NCI-H1436 treated with DMSO at 0.1 percent for 48 hours (cell line): ENCODE results near the gene FOXR2.

Experiments
- DNase-seq: peaks from one replicate; lab custom pipeline; 2025; lab: John Stamatoyannopoulos, UW

The FOXR2 gene

GRCh38 chrX:55623100-55623499, at the start of gene FOXR2:
Gene FOXR2, plus strand, starts transcription at chrX:55623400. Its CDS starts 312 bp downstream, at chrX:55623712.
- DNase-seq, result no peak

- DNase-seq, result no peak
Observed at GRCh38 chrX:55579115-55579514, 44.1 kb upstream of the FOXR2 start.

- no peak for DNase-seq
Observed at GRCh38 chrX:55582447-55582846, 40.8 kb upstream of the FOXR2 start.

GRCh38 chrX:55593296-55593695, 29.9 kb upstream of the FOXR2 start:
- no peak for DNase-seq

GRCh38 chrX:55593756-55594257, 29.4 kb upstream of the FOXR2 start:
- no peak for DNase-seq

GRCh38 chrX:55598333-55598732, 24.9 kb upstream of the FOXR2 start:
- no peak for DNase-seq

GRCh38 chrX:55619547-55619946, 3.7 kb upstream of the FOXR2 start:
- no peak for DNase-seq

GRCh38 chrX:55624403-55624802, 1.2 kb downstream of the FOXR2 start:
- no peak for DNase-seq

GRCh38 chrX:55636109-55636508, 12.9 kb downstream of the FOXR2 start:
- DNase-seq, result no peak

- DNase-seq, result no peak
Observed at GRCh38 chrX:55638933-55639332, 15.7 kb downstream of the FOXR2 start.

GRCh38 chrX:55640854-55641253, 17.7 kb downstream of the FOXR2 start:
- DNase-seq, result no peak

GRCh38 chrX:55648434-55648833, 25.2 kb downstream of the FOXR2 start:
- no peak for DNase-seq

GRCh38 chrX:55659931-55660330, 36.7 kb downstream of the FOXR2 start:
- no peak for DNase-seq

GRCh38 chrX:55663584-55663983, 40.4 kb downstream of the FOXR2 start:
- DNase-seq, result no peak

- no peak for DNase-seq
Observed at GRCh38 chrX:55668084-55668483, 44.9 kb downstream of the FOXR2 start.
